ENCODE results near the gene FOXA2. TPM values are rescaled to one million over a fixed set of nuclear protein-coding genes. Genes with fewer than 3 reads are reported as not detected.

Gene FOXA2
- total and polyA plus RNA-seq, 2 experiments from 2014 or later, result 0.24 TPM; not detected in 1

GRCh38 chr20:22562620-22563019, 21.8 kb downstream of the FOXA2 start:
- H3K9me3 ChIP-seq (ENCODE audit: low read depth), result no peaks in the 10 kb centered on the region
- H3K36me3 ChIP-seq, result no peaks in the 10 kb centered on the region
- no peak for DNase-seq (ENCODE audit: low read depth in 1 of 2, low spot score in 1 of 2)
- no peak overlapping the region for H3K4me3 ChIP-seq
- peaks cover 100% of the 10 kb centered on the region for H3K27me3 ChIP-seq
- no peak overlapping the region for H3K27ac ChIP-seq
- TF ChIP-seq CTCF (IDR thresholded peaks at IDR 0.05; ENCODE audit: low read depth, low read length), result no peak
- no peaks in the 10 kb centered on the region for H3K4me1 ChIP-seq (ENCODE audit: low read depth)

GRCh38 chr20:22561965-22562577, 22.3 kb downstream of the FOXA2 start:
- no peaks in the 10 kb centered on the region for H3K9me3 ChIP-seq (ENCODE audit: low read depth)
- H3K4me1 ChIP-seq (ENCODE audit: low read depth), result no peaks in the 10 kb centered on the region
- peaks cover 100% of the 10 kb centered on the region for H3K27me3 ChIP-seq
- DNase-seq (ENCODE audit: low read depth in 1 of 2, low spot score in 1 of 2), result no peak
- H3K27ac ChIP-seq, result no peak overlapping the region
- TF ChIP-seq CTCF (IDR thresholded peaks at IDR 0.05; ENCODE audit: low read depth, low read length), result no peak
- no peaks in the 10 kb centered on the region for H3K36me3 ChIP-seq
- no peak overlapping the region for H3K4me3 ChIP-seq

- Histone ChIP-seq H3K4me3 (no peak overlapping the region), H3K4me1 (ENCODE audit: low read depth) (no peaks in the 10 kb centered on the region), H3K27me3 (peaks cover 100% of the 10 kb centered on the region), H3K36me3 (no peaks in the 10 kb centered on the region), H3K27ac (no peak overlapping the region), H3K9me3 (ENCODE audit: low read depth) (no peaks in the 10 kb centered on the region)
- TF ChIP-seq CTCF (IDR thresholded peaks at IDR 0.05; ENCODE audit: low read depth, low read length), result no peak
- DNase-seq (ENCODE audit: low read depth in 1 of 2, low spot score in 1 of 2), result no peak
Measured at GRCh38 chr20:22560817-22561216, 23.6 kb downstream of the FOXA2 start.

GRCh38 chr20:22559711-22560318, 24.6 kb downstream of the FOXA2 start:
- Histone ChIP-seq H3K27me3 (peaks cover 99% of the 10 kb centered on the region), H3K9me3 (ENCODE audit: low read depth) (no peaks in the 10 kb centered on the region)
- no peak for TF ChIP-seq CTCF (IDR thresholded peaks at IDR 0.05; ENCODE audit: low read depth, low read length)

GRCh38 chr20:22557403-22558276, 26.7 kb downstream of the FOXA2 start:
- H3K9me3 ChIP-seq (ENCODE audit: low read depth), result no peaks in the 10 kb centered on the region
- no peak overlapping the region for H3K4me3 ChIP-seq
- no peak for DNase-seq (ENCODE audit: low read depth in 1 of 2, low spot score in 1 of 2)
- H3K4me1 ChIP-seq (ENCODE audit: low read depth), result no peaks in the 10 kb centered on the region
- no peaks in the 10 kb centered on the region for H3K36me3 ChIP-seq
- H3K27ac ChIP-seq, result no peak overlapping the region
- TF ChIP-seq CTCF (IDR thresholded peaks at IDR 0.05; ENCODE audit: low read depth, low read length), result no peak
- H3K27me3 ChIP-seq, result peaks cover 87% of the 10 kb centered on the region

More at GRCh38 chr20:22559711-22560318, 24.6 kb downstream of the FOXA2 start:
- Histone ChIP-seq H3K4me3 (no peak overlapping the region), H3K4me1 (ENCODE audit: low read depth) (no peaks in the 10 kb centered on the region), H3K36me3 (no peaks in the 10 kb centered on the region), H3K27ac (no peak overlapping the region)
- DNase-seq (ENCODE audit: low read depth in 1 of 2, low spot score in 1 of 2), result no peak

Measured in cardiac muscle cell (in vitro differentiated cells and primary cell).